ENCODE results near the gene LRRFIP2.

DNA sequence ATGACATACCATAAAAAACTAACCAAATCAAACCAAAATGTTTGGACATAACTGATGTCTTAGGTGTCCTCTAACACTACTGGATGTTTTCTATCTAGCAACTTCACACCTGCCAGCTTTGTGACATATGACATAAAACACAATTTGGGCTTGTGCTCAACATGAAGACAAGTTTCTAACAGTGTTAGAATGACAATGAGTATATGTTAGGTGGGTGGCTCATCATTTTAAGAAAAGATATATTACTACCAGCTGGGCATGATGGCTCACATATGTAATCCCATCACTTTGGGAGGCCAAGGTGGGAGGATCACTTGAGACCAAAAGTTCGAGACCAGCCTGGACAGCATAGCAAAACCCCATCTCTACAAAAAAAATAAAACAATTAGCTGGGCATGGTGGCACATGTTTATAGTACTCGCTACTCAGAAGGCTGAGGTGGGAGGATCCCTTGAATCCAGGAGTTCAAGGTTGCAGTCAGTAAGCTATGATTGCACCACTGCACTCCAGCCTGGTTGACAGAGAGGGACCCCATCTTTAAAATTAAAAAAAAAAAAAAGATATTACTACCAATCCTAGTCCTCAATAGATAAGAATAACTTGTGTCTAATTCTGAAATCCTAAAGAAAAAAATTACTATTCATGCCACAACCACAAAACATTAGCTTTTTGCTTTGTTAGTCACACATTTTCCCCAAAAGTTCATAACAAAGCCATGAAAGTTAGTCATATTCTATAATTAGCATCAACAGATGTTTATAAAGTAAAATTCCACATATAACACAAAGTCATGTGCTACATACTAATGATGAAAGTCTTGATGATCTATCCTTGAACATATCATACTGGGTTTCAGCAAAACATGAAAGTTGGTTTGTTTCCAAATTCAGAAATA, 59.9 kb downstream of the LRRFIP2 start:
- TF ChIP-seq, protein P1, sequence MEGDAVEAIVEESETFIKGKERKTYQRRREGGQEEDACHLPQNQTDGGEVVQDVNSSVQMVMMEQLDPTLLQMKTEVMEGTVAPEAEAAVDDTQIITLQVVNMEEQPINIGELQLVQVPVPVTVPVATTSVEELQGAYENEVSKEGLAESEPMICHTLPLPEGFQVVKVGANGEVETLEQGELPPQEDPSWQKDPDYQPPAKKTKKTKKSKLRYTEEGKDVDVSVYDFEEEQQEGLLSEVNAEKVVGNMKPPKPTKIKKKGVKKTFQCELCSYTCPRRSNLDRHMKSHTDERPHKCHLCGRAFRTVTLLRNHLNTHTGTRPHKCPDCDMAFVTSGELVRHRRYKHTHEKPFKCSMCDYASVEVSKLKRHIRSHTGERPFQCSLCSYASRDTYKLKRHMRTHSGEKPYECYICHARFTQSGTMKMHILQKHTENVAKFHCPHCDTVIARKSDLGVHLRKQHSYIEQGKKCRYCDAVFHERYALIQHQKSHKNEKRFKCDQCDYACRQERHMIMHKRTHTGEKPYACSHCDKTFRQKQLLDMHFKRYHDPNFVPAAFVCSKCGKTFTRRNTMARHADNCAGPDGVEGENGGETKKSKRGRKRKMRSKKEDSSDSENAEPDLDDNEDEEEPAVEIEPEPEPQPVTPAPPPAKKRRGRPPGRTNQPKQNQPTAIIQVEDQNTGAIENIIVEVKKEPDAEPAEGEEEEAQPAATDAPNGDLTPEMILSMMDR (IDR thresholded peaks at IDR 0.05), result no peak
- no peak for TF ChIP-seq POLR2A (IDR thresholded peaks at IDR 0.05)
- no peak for TF ChIP-seq POLR2AphosphoS5 (IDR thresholded peaks at IDR 0.05)
- TF ChIP-seq EP300 (IDR thresholded peaks at IDR 0.05), result no peak

Measured in suprapubic skin (tissue), 4 donors.